HG03432 (cell line): ENCODE data around the gene SLC16A3.
"Not testable (repeated sequence)": the region's sequence is repeated elsewhere in the genome, so short reads cannot be mapped to it uniquely, and the experiment has no call there.

ENCODE experiments used
- ATAC-seq: cut with Tn5 transposase; IDR thresholded peaks from one replicate; pipeline ENCODE4 v1.9.1; 2021; ENCODE audit warnings: mild to moderate bottlenecking, moderate library complexity; ENCODE audit not compliant: unreplicated experiment

SLC16A3 gene

DNA sequence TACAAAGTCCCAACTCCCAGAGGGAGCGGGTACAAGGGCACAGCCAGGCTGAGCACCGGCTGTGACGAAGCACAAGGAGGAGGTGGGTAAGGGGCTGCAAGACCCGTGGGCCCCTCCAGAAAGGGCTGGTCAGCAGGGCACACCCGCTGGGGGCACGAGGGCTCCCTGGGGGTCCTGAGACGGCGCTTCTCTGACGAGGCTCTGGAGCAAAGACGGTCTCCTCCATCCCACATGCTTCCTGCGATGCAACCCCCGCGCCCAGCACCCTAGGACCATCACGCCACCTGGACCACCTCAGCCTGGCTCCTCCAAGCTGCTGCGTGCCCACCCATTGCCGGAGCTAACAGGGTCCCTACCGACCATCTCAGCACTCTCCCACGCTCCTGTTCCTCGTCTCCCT lies 24.9 kb upstream of the SLC16A3 start:
- ATAC-seq, result no peak

DNA sequence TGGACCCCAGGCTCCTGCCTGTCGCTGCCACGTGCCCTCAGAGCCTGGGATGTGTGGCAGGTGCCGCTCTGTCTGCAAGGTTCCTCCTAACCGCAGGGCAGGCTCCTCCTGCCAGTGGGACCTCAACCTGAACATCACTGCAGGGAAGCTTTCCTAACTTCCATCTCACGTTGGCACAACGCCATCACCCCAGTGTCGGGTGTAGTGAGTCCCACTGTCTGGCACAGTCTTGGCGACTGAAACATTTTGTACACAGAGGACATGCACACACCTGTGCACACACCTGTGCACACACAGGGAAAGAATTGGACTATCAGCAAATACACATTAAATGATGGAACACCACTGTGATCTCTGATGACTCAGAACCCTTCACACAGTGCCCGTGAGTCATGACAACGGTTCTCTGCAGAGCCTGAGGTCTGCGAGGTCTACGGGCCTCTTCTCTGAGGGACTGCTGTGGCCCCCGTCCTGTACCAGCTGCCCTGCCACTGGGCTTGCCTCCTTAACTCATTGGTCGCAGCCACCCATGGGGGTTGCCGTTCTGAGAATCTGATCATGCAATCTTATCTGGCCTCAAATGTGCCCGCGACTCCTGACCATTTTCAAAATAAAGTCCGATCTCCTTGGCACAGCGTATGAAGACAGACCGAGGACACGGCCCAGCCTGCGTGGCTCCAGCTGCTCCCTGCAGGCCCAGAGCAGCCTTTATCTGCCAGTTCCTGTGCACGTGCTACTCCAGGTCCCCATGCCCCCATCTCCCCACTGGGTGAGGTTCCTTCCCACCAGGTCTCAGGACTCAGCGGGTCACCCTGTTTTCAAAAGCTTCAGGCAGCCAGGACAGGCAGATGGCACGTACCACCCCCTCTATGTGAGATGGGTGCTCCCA lies 23.8 kb upstream of the SLC16A3 start:
- ATAC-seq, result no peak

DNA sequence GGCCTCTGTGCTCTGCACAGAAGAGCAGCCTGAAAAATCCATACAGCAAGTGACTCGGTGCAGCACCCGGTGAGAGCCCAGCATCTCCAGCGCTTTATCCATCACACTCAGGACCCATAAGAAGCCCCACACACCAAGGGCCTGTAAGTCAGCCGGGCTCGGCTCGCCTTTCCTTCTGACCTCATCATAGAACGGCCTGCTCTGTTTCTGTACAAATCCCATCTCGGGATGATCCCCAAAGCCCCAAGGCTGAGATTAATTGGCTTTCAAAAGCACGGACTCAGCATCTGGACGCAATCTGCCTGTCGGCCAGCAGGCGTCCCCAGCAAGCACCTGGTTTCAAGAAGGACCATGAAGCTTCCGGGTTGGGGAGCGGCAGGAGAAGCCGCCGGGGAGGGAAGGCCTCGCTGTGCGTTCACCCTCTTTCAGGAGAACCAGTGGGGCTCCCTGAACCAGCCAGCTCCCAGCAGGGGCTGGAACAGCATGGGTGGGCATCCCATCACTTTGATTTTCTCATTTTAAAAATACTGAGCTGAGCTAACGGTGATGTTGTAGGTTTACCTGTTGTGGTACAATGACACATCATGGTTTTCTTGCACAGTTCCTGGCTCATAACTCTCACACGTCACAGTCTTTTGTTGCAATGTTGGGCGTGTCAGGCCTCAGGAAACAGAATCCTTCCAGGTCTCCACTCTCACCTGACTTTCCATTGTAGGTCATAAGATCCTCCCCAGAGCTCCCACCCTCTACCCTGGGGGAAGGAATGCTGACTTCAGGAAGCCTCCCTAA lies 22.9 kb upstream of the SLC16A3 start:
- peak; percentile 74 for ATAC-seq

DNA sequence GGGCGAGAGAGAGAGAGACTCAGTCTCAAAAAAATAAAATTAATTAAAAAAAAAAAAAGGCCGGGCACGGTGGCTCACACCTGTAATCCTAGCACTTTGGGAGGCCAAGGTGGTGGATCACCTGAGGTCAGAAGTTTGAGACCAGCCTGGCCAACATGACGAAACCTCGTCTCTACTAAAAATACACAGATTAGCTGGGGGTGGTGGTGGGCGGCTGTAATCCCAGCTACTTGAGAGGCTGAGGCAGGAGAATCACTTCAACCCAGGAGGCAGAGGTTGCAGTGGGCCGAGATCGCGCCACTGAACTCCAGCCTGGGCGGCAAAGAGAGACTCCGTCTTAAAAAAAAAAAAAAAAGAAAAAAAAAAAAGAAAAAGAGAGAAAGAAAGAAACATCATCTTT lies 18.2 kb upstream of the SLC16A3 start:
- not testable (repeated sequence) for ATAC-seq

- peak; percentile 69 for ATAC-seq
Observed at GRCh38 chr17:82212331-82213250, 16.3 kb upstream of the SLC16A3 start, which contains the start of gene CCDC57. TSS of gene CCDC57 (minus strand) at chr17:82212842. CDS start at chr17:82201944, 10,898 bp downstream.

DNA sequence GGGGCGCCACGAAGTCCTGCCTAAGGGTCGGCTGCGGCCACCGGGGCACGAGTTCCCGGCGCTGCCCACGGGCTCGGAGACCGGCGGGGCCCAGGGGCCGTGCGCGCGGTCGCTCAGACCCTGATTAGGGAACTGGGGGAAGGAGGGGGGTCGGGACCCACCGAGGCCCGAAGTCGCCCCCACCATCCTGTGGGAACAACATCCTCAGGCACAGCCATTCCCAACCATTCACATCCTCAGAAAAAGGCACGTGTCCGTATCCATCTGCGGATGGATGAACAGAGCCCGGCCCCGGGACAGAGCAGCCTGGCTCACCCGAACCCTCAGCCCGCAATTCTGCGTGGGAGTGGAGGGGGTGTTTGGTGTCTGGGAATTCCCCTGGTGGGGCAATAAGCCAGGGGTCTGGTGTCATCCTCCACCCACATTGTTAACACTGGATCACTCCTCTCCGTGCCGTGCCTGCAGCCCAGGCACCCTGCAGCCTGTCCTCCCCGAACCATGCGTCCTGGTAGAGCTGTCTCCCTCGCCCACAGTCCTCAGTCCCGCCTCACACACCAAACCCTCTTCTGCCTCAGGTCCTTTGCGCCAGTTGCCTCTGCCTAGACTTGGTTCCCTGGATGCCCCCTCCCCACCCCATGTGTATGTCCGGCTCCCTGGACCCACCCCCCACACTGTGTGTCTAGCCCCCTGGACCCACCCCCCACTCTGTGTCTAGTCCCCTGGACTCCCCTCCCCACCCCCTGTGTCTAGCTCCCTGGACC lies 15.4 kb upstream of the SLC16A3 start:
- peak; percentile 17 for ATAC-seq

GRCh38 chr17:82214012-82214628 lies 14.7 kb upstream of the SLC16A3 start:
- ATAC-seq, result no peak

GRCh38 chr17:82215095-82215971 lies 13.5 kb upstream of the SLC16A3 start:
- ATAC-seq, result no peak

GRCh38 chr17:82215972-82216300 lies 12.9 kb upstream of the SLC16A3 start:
- no peak for ATAC-seq

DNA sequence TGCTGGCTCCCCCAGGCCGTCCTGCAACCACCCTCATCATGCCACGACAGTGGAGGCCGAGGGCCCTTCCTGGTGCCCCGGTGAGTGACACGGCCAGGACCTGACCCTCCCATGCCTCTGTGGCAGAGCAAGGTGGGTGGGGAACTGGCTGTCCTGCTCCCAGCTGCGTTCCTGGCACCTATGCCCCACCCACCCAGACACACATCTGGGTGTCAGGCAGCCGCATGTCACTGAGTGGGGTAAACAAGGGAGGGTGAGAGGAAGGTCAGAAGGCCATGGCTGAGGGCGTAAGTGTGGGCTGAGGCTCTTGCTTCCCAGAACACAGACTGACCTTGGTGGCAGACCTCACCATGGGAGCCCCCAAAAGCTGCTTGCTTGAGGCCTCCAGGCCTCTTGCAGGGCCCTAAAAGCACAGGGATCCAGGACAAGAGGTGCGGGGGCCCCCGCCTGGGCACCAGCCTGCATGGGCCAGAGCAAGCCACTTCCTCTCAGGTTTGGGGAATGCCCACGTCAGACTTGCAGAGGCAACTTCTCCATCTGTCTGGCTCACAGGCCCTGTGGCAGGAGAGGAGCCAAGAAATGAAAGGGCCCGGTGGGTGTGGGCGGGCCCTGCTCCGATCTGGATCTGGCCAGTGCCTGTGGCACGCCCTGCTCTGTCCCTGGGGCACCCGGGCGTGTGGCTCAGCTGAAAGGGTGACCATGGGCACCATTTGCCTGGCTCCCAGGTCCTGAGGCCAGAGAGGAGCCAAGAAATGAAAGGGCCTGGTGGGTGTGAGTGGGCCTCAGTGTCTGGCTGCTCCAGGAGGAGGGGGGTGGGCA lies 12.3 kb upstream of the SLC16A3 start:
- peak; percentile 42 for ATAC-seq

DNA sequence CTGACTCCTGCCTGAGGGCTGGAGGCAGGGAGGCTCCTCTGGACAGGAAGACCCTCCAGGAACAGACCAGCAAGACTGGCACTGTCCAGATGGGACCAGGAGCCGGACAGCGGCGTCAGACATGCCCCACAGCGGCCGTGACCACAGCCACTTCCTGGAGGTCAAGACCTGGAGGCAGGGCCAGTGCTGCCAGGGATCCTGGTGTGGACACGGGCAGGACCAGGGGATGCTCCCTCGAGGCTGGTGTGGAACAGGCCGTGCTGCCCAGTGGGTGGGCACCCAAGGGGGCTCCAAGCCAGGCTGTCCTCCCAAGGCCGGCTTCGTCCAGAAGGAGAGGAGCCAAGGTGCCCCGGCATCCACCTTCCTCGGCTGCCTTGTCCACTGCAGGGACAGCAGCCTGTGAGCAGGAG lies 11.7 kb upstream of the SLC16A3 start:
- no peak for ATAC-seq

GRCh38 chr17:82217530-82218204 lies 11.2 kb upstream of the SLC16A3 start:
- ATAC-seq, result no peak

DNA sequence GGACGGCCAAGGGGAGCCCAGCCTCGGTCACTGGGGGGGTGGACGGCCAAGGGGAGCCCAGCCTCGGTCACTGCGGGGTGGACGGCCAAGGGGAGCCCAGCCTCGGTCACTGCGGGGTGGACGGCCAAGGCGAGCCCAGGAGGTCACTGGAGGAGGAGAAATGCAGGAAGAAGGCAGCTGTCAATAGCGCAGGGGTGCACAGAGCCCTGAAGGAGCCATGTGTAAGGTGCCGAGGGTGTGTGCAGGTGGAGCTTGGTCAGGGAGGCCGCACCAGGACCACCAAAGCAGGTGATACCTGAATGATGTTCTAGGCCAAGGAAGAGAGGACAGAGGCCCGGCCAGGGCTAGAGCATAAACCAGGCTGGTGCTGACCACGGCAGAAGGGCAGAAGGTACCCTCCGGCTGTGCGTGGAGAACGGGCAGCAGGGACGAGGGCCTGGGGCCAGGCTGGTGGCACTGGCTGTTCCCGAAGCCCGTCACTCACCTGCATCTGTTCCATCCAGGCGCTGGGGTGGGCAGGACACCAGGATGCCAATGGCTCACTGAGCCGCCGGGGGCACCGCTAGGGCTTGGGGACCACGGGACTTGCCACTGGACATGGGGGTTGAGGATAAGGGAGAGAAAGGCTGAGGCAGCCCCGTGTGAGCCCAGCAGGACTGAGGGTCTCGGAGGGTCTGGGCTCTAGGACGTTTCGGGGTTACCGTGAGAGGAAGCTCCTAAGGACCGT lies 10.3 kb upstream of the SLC16A3 start:
- no peak for ATAC-seq

GRCh38 chr17:82219083-82219482 lies 9.8 kb upstream of the SLC16A3 start:
- ATAC-seq, result no peak

GRCh38 chr17:82219753-82220709 lies 8.8 kb upstream of the SLC16A3 start:
- no peak for ATAC-seq
